T-helper 22 cell (primary cell): Measurements from ENCODE around the gene ADSL.

Source experiments
- DNase-seq: peaks from one replicate; pipeline ENCODE4 v3.0.0-alpha.2; 2020; ENCODE audit warnings: low read depth

The ADSL gene

GRCh38 chr22:40405178-40406062 is 59.1 kb downstream of the ADSL start:
- DNase-seq: no peak

- DNase-seq: no peak
Observed at GRCh38 chr22:40406063-40406890, 60.0 kb downstream of the ADSL start.

- DNase-seq: no peak
Observed at GRCh38 chr22:40407021-40407761, 60.9 kb downstream of the ADSL start.

- DNase-seq: no peak
Observed at GRCh38 chr22:40407831-40408717, 61.8 kb downstream of the ADSL start.

- no peak for DNase-seq
Observed at GRCh38 chr22:40408718-40409612, 62.7 kb downstream of the ADSL start.

GRCh38 chr22:40409613-40410113 is 63.4 kb downstream of the ADSL start:
- no peak for DNase-seq

GRCh38 chr22:40410272-40410671 is 64.0 kb downstream of the ADSL start:
- DNase-seq: no peak

- no peak for DNase-seq
Observed at GRCh38 chr22:40410731-40411505, 64.6 kb downstream of the ADSL start.

GRCh38 chr22:40411506-40411861 is 65.2 kb downstream of the ADSL start:
- DNase-seq: no peak

- DNase-seq: no peak
Observed at GRCh38 chr22:40412441-40412840, 66.1 kb downstream of the ADSL start.

GRCh38 chr22:40413873-40414272 is 67.6 kb downstream of the ADSL start:
- no peak for DNase-seq

GRCh38 chr22:40414311-40414710 is 68.0 kb downstream of the ADSL start:
- no peak for DNase-seq

GRCh38 chr22:40414838-40415505 is 68.7 kb downstream of the ADSL start:
- no peak for DNase-seq

- no peak for DNase-seq
Observed at GRCh38 chr22:40415531-40416266, 69.4 kb downstream of the ADSL start.

GRCh38 chr22:40416267-40416570 is 69.9 kb downstream of the ADSL start:
- DNase-seq: no peak

GRCh38 chr22:40416636-40417035 is 70.3 kb downstream of the ADSL start:
- DNase-seq: no peak

- DNase-seq: no peak
Observed at GRCh38 chr22:40417041-40417440, 70.7 kb downstream of the ADSL start.

- DNase-seq: no peak
Observed at GRCh38 chr22:40417881-40418280, 71.6 kb downstream of the ADSL start.
